ENCODE measurements around the gene MYOT. TPM values are rescaled to one million over a fixed set of nuclear protein-coding genes. Genes with fewer than 3 reads are reported as not detected.
A peak's percentile ranks its signal among the peaks of the same experiment; 100 is the strongest.

The MYOT gene
- total RNA-seq, 3 donors from 2014 or later (not counting 1 experiment from before 2014, with no cell fraction given) = not detected

- Histone ChIP-seq H3K4me1 (ENCODE audit: control insufficient read depth, insufficient read depth, low read length) (no peaks in the 10 kb centered on the region), H3K27me3 (ENCODE audit: control insufficient read depth, insufficient read depth, low read length) (no peaks in the 10 kb centered on the region), H3K4me3 (ENCODE audit: low read length) (no peak overlapping the region), H3K9me3 (ENCODE audit: control insufficient read depth, insufficient read depth, low read length) (no peaks in the 10 kb centered on the region), H3K36me3 (ENCODE audit: control insufficient read depth, insufficient read depth, low read length) (peaks cover 23% of the 10 kb centered on the region), H3K27ac (ENCODE audit: low read length) (no peak overlapping the region)
- intact Hi-C loops (cut with micrococcal nuclease) = no loop called here
- Mint-ChIP-seq H3K9me3 (no peaks in the 10 kb centered on the region), H3K27ac (peak overlapping the region; percentile 35 to 38), H3K27me3 (ENCODE audit: low read depth in 2 of 2) (no peaks in the 10 kb centered on the region), H3K4me3 (no peak overlapping the region), H3K36me3 (peaks cover 11% of the 10 kb centered on the region), H3K4me1 (no peaks in the 10 kb centered on the region)
- TF ChIP-seq, protein P1, sequence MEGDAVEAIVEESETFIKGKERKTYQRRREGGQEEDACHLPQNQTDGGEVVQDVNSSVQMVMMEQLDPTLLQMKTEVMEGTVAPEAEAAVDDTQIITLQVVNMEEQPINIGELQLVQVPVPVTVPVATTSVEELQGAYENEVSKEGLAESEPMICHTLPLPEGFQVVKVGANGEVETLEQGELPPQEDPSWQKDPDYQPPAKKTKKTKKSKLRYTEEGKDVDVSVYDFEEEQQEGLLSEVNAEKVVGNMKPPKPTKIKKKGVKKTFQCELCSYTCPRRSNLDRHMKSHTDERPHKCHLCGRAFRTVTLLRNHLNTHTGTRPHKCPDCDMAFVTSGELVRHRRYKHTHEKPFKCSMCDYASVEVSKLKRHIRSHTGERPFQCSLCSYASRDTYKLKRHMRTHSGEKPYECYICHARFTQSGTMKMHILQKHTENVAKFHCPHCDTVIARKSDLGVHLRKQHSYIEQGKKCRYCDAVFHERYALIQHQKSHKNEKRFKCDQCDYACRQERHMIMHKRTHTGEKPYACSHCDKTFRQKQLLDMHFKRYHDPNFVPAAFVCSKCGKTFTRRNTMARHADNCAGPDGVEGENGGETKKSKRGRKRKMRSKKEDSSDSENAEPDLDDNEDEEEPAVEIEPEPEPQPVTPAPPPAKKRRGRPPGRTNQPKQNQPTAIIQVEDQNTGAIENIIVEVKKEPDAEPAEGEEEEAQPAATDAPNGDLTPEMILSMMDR (IDR thresholded peaks at IDR 0.05) = no peak
- ATAC-seq (no peak), DNase-seq (no peak)
- WGBS (ENCODE audit: insufficient coverage) = 54% methylated on average over 3 of the region's 3 CpGs
These were observed 65.8 kb downstream of the MYOT start for GRCh38 chr5:137933491-137933911.

GRCh38 chr5:137935190-137935589 lies 67.5 kb downstream of the MYOT start:
- no peaks in the 10 kb centered on the region for H3K27me3 Mint-ChIP-seq (ENCODE audit: low read depth in 2 of 2)
- Histone ChIP-seq H3K9me3 (ENCODE audit: control insufficient read depth, insufficient read depth, low read length) (no peaks in the 10 kb centered on the region), H3K36me3 (ENCODE audit: control insufficient read depth, insufficient read depth, low read length) (peaks cover 36% of the 10 kb centered on the region), H3K27ac (ENCODE audit: low read length) (no peak overlapping the region), H3K4me1 (ENCODE audit: control insufficient read depth, insufficient read depth, low read length) (no peaks in the 10 kb centered on the region), H3K4me3 (ENCODE audit: low read length) (no peak overlapping the region), H3K27me3 (ENCODE audit: control insufficient read depth, insufficient read depth, low read length) (no peaks in the 10 kb centered on the region)
- peak overlapping the region; percentile 39 to 64 for H3K27ac Mint-ChIP-seq
- peaks cover 28% of the 10 kb centered on the region for H3K36me3 Mint-ChIP-seq
- intact Hi-C loops (cut with micrococcal nuclease) = no loop called here
- no CpG with 5 or more reads among the region's 1 CpG for WGBS (ENCODE audit: insufficient coverage)
- H3K4me3 Mint-ChIP-seq = no peak overlapping the region
- DNase-seq = no peak
- no peak for ATAC-seq
- H3K9me3 Mint-ChIP-seq = no peaks in the 10 kb centered on the region
- TF ChIP-seq, protein P1 (IDR thresholded peaks at IDR 0.05) = no peak
- no peaks in the 10 kb centered on the region for H3K4me1 Mint-ChIP-seq

DNA sequence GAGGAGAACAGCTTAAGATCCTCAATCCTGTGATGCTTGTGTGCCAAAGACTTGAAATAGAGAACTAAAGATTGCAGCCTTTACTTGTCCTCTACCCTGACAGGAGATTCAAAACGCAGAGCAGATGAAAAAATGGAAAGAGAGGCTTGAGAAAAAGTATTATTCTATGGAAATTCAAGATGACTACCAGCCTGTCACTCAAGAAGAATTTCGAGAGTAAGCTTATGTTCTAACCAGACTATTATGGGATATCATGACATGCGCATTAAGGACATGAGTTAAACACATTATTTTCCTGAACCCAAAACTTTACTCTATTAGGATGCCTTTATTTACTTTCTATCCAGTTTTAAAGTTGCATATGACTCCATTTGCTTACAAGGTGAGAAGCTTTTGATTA lies 68.0 kb downstream of the MYOT start:
- Histone ChIP-seq H3K36me3 (ENCODE audit: control insufficient read depth, insufficient read depth, low read length) (peaks cover 41% of the 10 kb centered on the region), H3K9me3 (ENCODE audit: control insufficient read depth, insufficient read depth, low read length) (no peaks in the 10 kb centered on the region), H3K27me3 (ENCODE audit: control insufficient read depth, insufficient read depth, low read length) (no peaks in the 10 kb centered on the region), H3K4me3 (ENCODE audit: low read length) (no peak overlapping the region), H3K27ac (ENCODE audit: low read length) (no peak overlapping the region), H3K4me1 (ENCODE audit: control insufficient read depth, insufficient read depth, low read length) (no peaks in the 10 kb centered on the region)
- Mint-ChIP-seq H3K9me3 (no peaks in the 10 kb centered on the region), H3K4me1 (no peaks in the 10 kb centered on the region), H3K36me3 (peaks cover 31% of the 10 kb centered on the region), H3K27me3 (ENCODE audit: low read depth in 2 of 2) (no peaks in the 10 kb centered on the region), H3K4me3 (no peak overlapping the region), H3K27ac (peak overlapping the region; percentile 39 to 64)
- TF ChIP-seq, protein P1 (IDR thresholded peaks at IDR 0.05) = no peak
- WGBS (ENCODE audit: insufficient coverage) = 73% methylated on average over 3 of the region's 3 CpGs
- ATAC-seq = no peak
- intact Hi-C loops (cut with micrococcal nuclease) = no loop called here
- no peak for DNase-seq

Other genes with a start within 250 kb of the MYOT start
- 10 to 100 TPM; 11.2 to 14.0 (median 13.2) TPM for gene KLHL3, start 131.8 kb upstream of the MYOT start, total RNA-seq
- gene HNRNPA0, start 113.5 kb upstream of the MYOT start, total RNA-seq = 10 to 100 TPM; 31.5 to 35.9 (median 33.5) TPM
- gene PKD2L2, start 21.6 kb downstream of the MYOT start, total RNA-seq = under 1 TPM in 1 of 3 donors, not detected in 2; 0.78 TPM
- gene FAM13B, start 165.2 kb downstream of the MYOT start, total RNA-seq = 10 to 100 TPM; 58.8 to 74.4 (median 67.4) TPM
- gene WNT8A, start 216.2 kb downstream of the MYOT start, total RNA-seq = not detected